ENCODE results near the gene KLHL22.

- TF ChIP-seq EZH2 (IDR thresholded peaks at IDR 0.05; ENCODE audit: low read length, missing control alignments) (no peak), CTCF (conservative IDR thresholded peaks at IDR 0.05 in 1 of 2, IDR thresholded peaks at IDR 0.05 in 1 of 2; ENCODE audit: low read depth in 1 of 2, low read length in 2 of 2) (no peak)
Observed at GRCh38 chr22:20509344-20510047, 13.9 kb upstream of the KLHL22 start.
